Measurements from ENCODE around the gene KANK4. TPM values are rescaled to one million over a fixed set of nuclear protein-coding genes. Genes with fewer than 3 reads are reported as not detected.
"Not testable (repeated sequence)": the region's sequence is repeated elsewhere in the genome, so short reads cannot be mapped to it uniquely, and the experiment has no call there.

The KANK4 gene
- total RNA-seq, 3 donors from 2014 or later: not detected

GRCh38 chr1:62235576-62235975, 83.7 kb downstream of the KANK4 start:
- H3K4me1 Mint-ChIP-seq (ENCODE audit: low read depth): no peaks in the 10 kb centered on the region
- ATAC-seq (no peak), DNase-seq (no peak)
- H3K27me3 Mint-ChIP-seq (ENCODE audit: low read depth): no peaks in the 10 kb centered on the region
- no peaks in the 10 kb centered on the region for H3K9me3 Mint-ChIP-seq
- H3K4me3 Mint-ChIP-seq: no peak overlapping the region
- no peaks in the 10 kb centered on the region for H3K36me3 Mint-ChIP-seq (ENCODE audit: insufficient read depth)

GRCh38 chr1:62234688-62235087, 84.5 kb downstream of the KANK4 start:
- no peak for DNase-seq
- Mint-ChIP-seq H3K27me3 (ENCODE audit: low read depth) (no peaks in the 10 kb centered on the region), H3K36me3 (ENCODE audit: insufficient read depth) (no peaks in the 10 kb centered on the region), H3K4me1 (ENCODE audit: low read depth) (no peaks in the 10 kb centered on the region), H3K4me3 (no peak overlapping the region), H3K9me3 (no peaks in the 10 kb centered on the region)
- no peak for ATAC-seq

- DNase-seq (no peak), ATAC-seq (no peak)
- H3K4me3 Mint-ChIP-seq: no peak overlapping the region
- H3K27me3 Mint-ChIP-seq (ENCODE audit: low read depth): no peaks in the 10 kb centered on the region
- no peaks in the 10 kb centered on the region for H3K9me3 Mint-ChIP-seq
- H3K36me3 Mint-ChIP-seq (ENCODE audit: insufficient read depth): no peaks in the 10 kb centered on the region
- no peaks in the 10 kb centered on the region for H3K4me1 Mint-ChIP-seq (ENCODE audit: low read depth)
Observed at GRCh38 chr1:62233926-62234450, 85.2 kb downstream of the KANK4 start.

GRCh38 chr1:62232871-62233278, 86.4 kb downstream of the KANK4 start:
- H3K36me3 Mint-ChIP-seq (ENCODE audit: insufficient read depth): no peaks in the 10 kb centered on the region
- ATAC-seq: no peak
- H3K4me1 Mint-ChIP-seq (ENCODE audit: low read depth): no peaks in the 10 kb centered on the region
- H3K4me3 Mint-ChIP-seq: no peak overlapping the region
- H3K9me3 Mint-ChIP-seq: no peaks in the 10 kb centered on the region
- no peak for DNase-seq
- H3K27me3 Mint-ChIP-seq (ENCODE audit: low read depth): no peaks in the 10 kb centered on the region

- Mint-ChIP-seq H3K4me1 (ENCODE audit: low read depth) (no peaks in the 10 kb centered on the region), H3K9me3 (no peaks in the 10 kb centered on the region), H3K4me3 (no peak overlapping the region), H3K36me3 (ENCODE audit: insufficient read depth) (no peaks in the 10 kb centered on the region), H3K27me3 (ENCODE audit: low read depth) (no peaks in the 10 kb centered on the region)
- ATAC-seq: no peak
- no peak for DNase-seq
Observed at GRCh38 chr1:62230718-62231117, 88.5 kb downstream of the KANK4 start.

GRCh38 chr1:62229932-62230331, 89.3 kb downstream of the KANK4 start:
- H3K9me3 Mint-ChIP-seq: no peaks in the 10 kb centered on the region
- H3K36me3 Mint-ChIP-seq (ENCODE audit: insufficient read depth): no peaks in the 10 kb centered on the region
- no peaks in the 10 kb centered on the region for H3K27me3 Mint-ChIP-seq (ENCODE audit: low read depth)
- ATAC-seq: no peak
- no peaks in the 10 kb centered on the region for H3K4me1 Mint-ChIP-seq (ENCODE audit: low read depth)
- no peak for DNase-seq
- H3K4me3 Mint-ChIP-seq: no peak overlapping the region

- Mint-ChIP-seq H3K9me3 (no peaks in the 10 kb centered on the region), H3K36me3 (ENCODE audit: insufficient read depth) (no peaks in the 10 kb centered on the region), H3K4me3 (no peak overlapping the region), H3K27me3 (ENCODE audit: low read depth) (no peaks in the 10 kb centered on the region), H3K4me1 (ENCODE audit: low read depth) (no peaks in the 10 kb centered on the region)
- no peak for DNase-seq
- ATAC-seq: no peak
Observed at GRCh38 chr1:62229468-62229867, 89.8 kb downstream of the KANK4 start.

GRCh38 chr1:62228883-62229187, 90.4 kb downstream of the KANK4 start:
- no peaks in the 10 kb centered on the region for H3K27me3 Mint-ChIP-seq (ENCODE audit: low read depth)
- no peaks in the 10 kb centered on the region for H3K36me3 Mint-ChIP-seq (ENCODE audit: insufficient read depth)
- DNase-seq (no peak), ATAC-seq (no peak)
- no peaks in the 10 kb centered on the region for H3K4me1 Mint-ChIP-seq (ENCODE audit: low read depth)
- no peaks in the 10 kb centered on the region for H3K9me3 Mint-ChIP-seq
- no peak overlapping the region for H3K4me3 Mint-ChIP-seq

GRCh38 chr1:62228136-62228882, 90.9 kb downstream of the KANK4 start:
- no peak for ATAC-seq
- DNase-seq: no peak
- Mint-ChIP-seq H3K27me3 (ENCODE audit: low read depth) (no peaks in the 10 kb centered on the region), H3K9me3 (no peaks in the 10 kb centered on the region), H3K36me3 (ENCODE audit: insufficient read depth) (no peaks in the 10 kb centered on the region), H3K4me3 (no peak overlapping the region), H3K4me1 (ENCODE audit: low read depth) (no peaks in the 10 kb centered on the region)

- ATAC-seq: no peak
- Mint-ChIP-seq H3K4me3 (no peak overlapping the region), H3K4me1 (ENCODE audit: low read depth) (no peaks in the 10 kb centered on the region), H3K9me3 (no peaks in the 10 kb centered on the region), H3K27me3 (ENCODE audit: low read depth) (no peaks in the 10 kb centered on the region), H3K36me3 (ENCODE audit: insufficient read depth) (no peaks in the 10 kb centered on the region)
- no peak for DNase-seq
Observed at GRCh38 chr1:62227496-62227895, 91.7 kb downstream of the KANK4 start.

- H3K36me3 Mint-ChIP-seq (ENCODE audit: insufficient read depth): no peaks in the 10 kb centered on the region
- DNase-seq (no peak), ATAC-seq (no peak)
- no peaks in the 10 kb centered on the region for H3K4me1 Mint-ChIP-seq (ENCODE audit: low read depth)
- no peak overlapping the region for H3K4me3 Mint-ChIP-seq
- no peaks in the 10 kb centered on the region for H3K27me3 Mint-ChIP-seq (ENCODE audit: low read depth)
- no peaks in the 10 kb centered on the region for H3K9me3 Mint-ChIP-seq
Observed at GRCh38 chr1:62224182-62224581, 95.1 kb downstream of the KANK4 start.

GRCh38 chr1:62222321-62222720, 96.9 kb downstream of the KANK4 start:
- no peaks in the 10 kb centered on the region for H3K27me3 Mint-ChIP-seq (ENCODE audit: low read depth)
- no peaks in the 10 kb centered on the region for H3K4me1 Mint-ChIP-seq (ENCODE audit: low read depth)
- DNase-seq (no peak), ATAC-seq (no peak)
- H3K36me3 Mint-ChIP-seq (ENCODE audit: insufficient read depth): no peaks in the 10 kb centered on the region
- H3K9me3 Mint-ChIP-seq: no peaks in the 10 kb centered on the region
- H3K4me3 Mint-ChIP-seq: no peak overlapping the region

- no peak overlapping the region for H3K4me3 Mint-ChIP-seq
- H3K27me3 Mint-ChIP-seq (ENCODE audit: low read depth): no peaks in the 10 kb centered on the region
- ATAC-seq: no peak
Observed at GRCh38 chr1:62221171-62221570, 98.1 kb downstream of the KANK4 start.

GRCh38 chr1:62220456-62220855, 98.8 kb downstream of the KANK4 start:
- H3K4me3 Mint-ChIP-seq; ATAC-seq; H3K9me3 Mint-ChIP-seq; H3K27me3 Mint-ChIP-seq (ENCODE audit: low read depth); DNase-seq; H3K4me1 Mint-ChIP-seq (ENCODE audit: low read depth); H3K36me3 Mint-ChIP-seq (ENCODE audit: insufficient read depth): not testable (repeated sequence)

More at GRCh38 chr1:62221171-62221570, 98.1 kb downstream of the KANK4 start:
- DNase-seq: no peak
- Mint-ChIP-seq H3K9me3 (no peaks in the 10 kb centered on the region), H3K36me3 (ENCODE audit: insufficient read depth) (no peaks in the 10 kb centered on the region), H3K4me1 (ENCODE audit: low read depth) (no peaks in the 10 kb centered on the region)

- H3K4me1 Mint-ChIP-seq (ENCODE audit: low read depth): no peaks in the 10 kb centered on the region
- no peaks in the 10 kb centered on the region for H3K36me3 Mint-ChIP-seq (ENCODE audit: insufficient read depth)
- no peaks in the 10 kb centered on the region for H3K27me3 Mint-ChIP-seq (ENCODE audit: low read depth)
- DNase-seq: no peak
- no peak for ATAC-seq
- no peak overlapping the region for H3K4me3 Mint-ChIP-seq
- no peaks in the 10 kb centered on the region for H3K9me3 Mint-ChIP-seq
Observed at GRCh38 chr1:62218604-62219003, 100.6 kb downstream of the KANK4 start.
